ENCODE results near the gene COBL. TPM values are rescaled to one million over a fixed set of nuclear protein-coding genes. Genes with fewer than 3 reads are reported as not detected.

The COBL gene
- total and polyA plus RNA-seq, 9 of the 15 experiments (the other 6 are each of a cell fraction or from before 2014, with no cell fraction given) = 0.01 to 2.4 (median 0.09) TPM; not detected in 3

GRCh38 chr7:51084121-51084520, 232.5 kb downstream of the COBL start:
- intact Hi-C loops (cut with micrococcal nuclease) (no loop called here), in situ Hi-C loops (cut with MboI) (no loop called here)
- DNase-seq (ENCODE audit: extremely low read depth in 1 of 4, low spot score in 3 of 4) = no peak
- H3K27ac ChIP-seq (ENCODE audit: extremely low read depth, low read depth, low read length) = no peak overlapping the region
- no peak overlapping the region for H3K9ac ChIP-seq (ENCODE audit: insufficient read depth in 1 of 2, low read depth in 2 of 2, low read length in 2 of 2)
- H4K20me1 ChIP-seq (replicated peaks; ENCODE audit: control insufficient read depth, insufficient read depth, low read length) = no peaks in the 10 kb centered on the region
- BruUV-seq (replicated peaks) = no TSS peak
- WGBS (ENCODE audit: insufficient coverage, low coverage, missing lambda C conversion rate) = 0% methylated on average over 8 of the region's 8 CpGs
- H2AFZ ChIP-seq (ENCODE audit: low read depth, low read length) = no peak overlapping the region
- H3K4me1 ChIP-seq (replicated peaks in 1 of 2; ENCODE audit: control insufficient read depth in 2 of 2, insufficient read depth in 2 of 2, low read length in 2 of 2) = no peaks in the 10 kb centered on the region
- POLR2A ChIA-PET = no interaction called here
- no peak overlapping the region for H3K4me3 ChIP-seq
- no peaks in the 10 kb centered on the region for H3K79me2 ChIP-seq (ENCODE audit: control insufficient read depth, insufficient read depth, low read length)
- H3K9me3 ChIP-seq (replicated peaks; ENCODE audit: control insufficient read depth, insufficient read depth, low read depth, low read length) = no peaks in the 10 kb centered on the region
- H3K9me1 ChIP-seq (ENCODE audit: control insufficient read depth, insufficient read depth, low read length) = no peaks in the 10 kb centered on the region
- no peak for FAIRE-seq
- peaks cover 11 to 47% of the 10 kb centered on the region in 2 experiments; a peak in 4 of 5 replicates for H3K27me3 ChIP-seq (ENCODE audit: control insufficient read depth in 2 of 2, insufficient read depth in 2 of 2, low read length in 2 of 2)
- TF ChIP-seq FOSL1 (tag; conservative IDR thresholded peaks at IDR 0.05) (no peak), SMARCB1 (IDR thresholded peaks at IDR 0.05; ENCODE audit: insufficient read length, low read depth) (no peak), TSC22D4 (tag; IDR thresholded peaks at IDR 0.05) (no peak)
- TF ChIP-seq, protein P1, sequence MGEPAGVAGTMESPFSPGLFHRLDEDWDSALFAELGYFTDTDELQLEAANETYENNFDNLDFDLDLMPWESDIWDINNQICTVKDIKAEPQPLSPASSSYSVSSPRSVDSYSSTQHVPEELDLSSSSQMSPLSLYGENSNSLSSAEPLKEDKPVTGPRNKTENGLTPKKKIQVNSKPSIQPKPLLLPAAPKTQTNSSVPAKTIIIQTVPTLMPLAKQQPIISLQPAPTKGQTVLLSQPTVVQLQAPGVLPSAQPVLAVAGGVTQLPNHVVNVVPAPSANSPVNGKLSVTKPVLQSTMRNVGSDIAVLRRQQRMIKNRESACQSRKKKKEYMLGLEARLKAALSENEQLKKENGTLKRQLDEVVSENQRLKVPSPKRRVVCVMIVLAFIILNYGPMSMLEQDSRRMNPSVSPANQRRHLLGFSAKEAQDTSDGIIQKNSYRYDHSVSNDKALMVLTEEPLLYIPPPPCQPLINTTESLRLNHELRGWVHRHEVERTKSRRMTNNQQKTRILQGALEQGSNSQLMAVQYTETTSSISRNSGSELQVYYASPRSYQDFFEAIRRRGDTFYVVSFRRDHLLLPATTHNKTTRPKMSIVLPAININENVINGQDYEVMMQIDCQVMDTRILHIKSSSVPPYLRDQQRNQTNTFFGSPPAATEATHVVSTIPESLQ (CRISPR knock-in tag; IDR thresholded peaks at IDR 0.05) = no peak
- TF ChIP-seq, protein P2, sequence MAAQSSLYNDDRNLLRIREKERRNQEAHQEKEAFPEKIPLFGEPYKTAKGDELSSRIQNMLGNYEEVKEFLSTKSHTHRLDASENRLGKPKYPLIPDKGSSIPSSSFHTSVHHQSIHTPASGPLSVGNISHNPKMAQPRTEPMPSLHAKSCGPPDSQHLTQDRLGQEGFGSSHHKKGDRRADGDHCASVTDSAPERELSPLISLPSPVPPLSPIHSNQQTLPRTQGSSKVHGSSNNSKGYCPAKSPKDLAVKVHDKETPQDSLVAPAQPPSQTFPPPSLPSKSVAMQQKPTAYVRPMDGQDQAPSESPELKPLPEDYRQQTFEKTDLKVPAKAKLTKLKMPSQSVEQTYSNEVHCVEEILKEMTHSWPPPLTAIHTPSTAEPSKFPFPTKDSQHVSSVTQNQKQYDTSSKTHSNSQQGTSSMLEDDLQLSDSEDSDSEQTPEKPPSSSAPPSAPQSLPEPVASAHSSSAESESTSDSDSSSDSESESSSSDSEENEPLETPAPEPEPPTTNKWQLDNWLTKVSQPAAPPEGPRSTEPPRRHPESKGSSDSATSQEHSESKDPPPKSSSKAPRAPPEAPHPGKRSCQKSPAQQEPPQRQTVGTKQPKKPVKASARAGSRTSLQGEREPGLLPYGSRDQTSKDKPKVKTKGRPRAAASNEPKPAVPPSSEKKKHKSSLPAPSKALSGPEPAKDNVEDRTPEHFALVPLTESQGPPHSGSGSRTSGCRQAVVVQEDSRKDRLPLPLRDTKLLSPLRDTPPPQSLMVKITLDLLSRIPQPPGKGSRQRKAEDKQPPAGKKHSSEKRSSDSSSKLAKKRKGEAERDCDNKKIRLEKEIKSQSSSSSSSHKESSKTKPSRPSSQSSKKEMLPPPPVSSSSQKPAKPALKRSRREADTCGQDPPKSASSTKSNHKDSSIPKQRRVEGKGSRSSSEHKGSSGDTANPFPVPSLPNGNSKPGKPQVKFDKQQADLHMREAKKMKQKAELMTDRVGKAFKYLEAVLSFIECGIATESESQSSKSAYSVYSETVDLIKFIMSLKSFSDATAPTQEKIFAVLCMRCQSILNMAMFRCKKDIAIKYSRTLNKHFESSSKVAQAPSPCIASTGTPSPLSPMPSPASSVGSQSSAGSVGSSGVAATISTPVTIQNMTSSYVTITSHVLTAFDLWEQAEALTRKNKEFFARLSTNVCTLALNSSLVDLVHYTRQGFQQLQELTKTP (IDR thresholded peaks at IDR 0.05; ENCODE audit: low read depth in 1 of 2, partially characterized antibody in 2 of 2) = no peak
- CTCF ChIA-PET (ENCODE audit: low intra/inter-chr PET ratio) = no interaction called here
- no peak for ATAC-seq
- no peaks in the 10 kb centered on the region for H3K36me3 ChIP-seq (ENCODE audit: control insufficient read depth, insufficient read depth, low read length)
- H3K4me2 ChIP-seq (ENCODE audit: insufficient read depth, low read length) = no peak overlapping the region
